ENCODE data around the gene BMPR1A. TPM values are rescaled to one million over a fixed set of nuclear protein-coding genes. Genes with fewer than 3 reads are reported as not detected.

Gene BMPR1A
- total RNA-seq, 3 donors from 2014 or later = 49.8 to 87.2 (median 57.4) TPM

- Histone ChIP-seq H3K9me3 (no peaks in the 10 kb centered on the region), H3K36me3 (no peaks in the 10 kb centered on the region), H3K4me3 (no peak overlapping the region), H3K4me1 (no peaks in the 10 kb centered on the region), H3K27ac (no peak overlapping the region), H3K27me3 (no peaks in the 10 kb centered on the region)
- intact Hi-C loops (cut with DNase I; ENCODE audit: low total_unique reads) = no loop called here
- DNase-seq (ENCODE audit: low spot score in 2 of 2) = no peak
- TF ChIP-seq CTCF (IDR thresholded peaks at IDR 0.05) (no peak), POLR2AphosphoS5 (IDR thresholded peaks at IDR 0.05) (no peak), POLR2A (IDR thresholded peaks at IDR 0.05) (no peak)
These were observed 142.7 kb downstream of the BMPR1A start for GRCh38 chr10:86899132-86899531.

GRCh38 chr10:86899670-86900276 is 143.4 kb downstream of the BMPR1A start:
- no peaks in the 10 kb centered on the region for H3K9me3 ChIP-seq
- intact Hi-C loops (cut with DNase I; ENCODE audit: low total_unique reads) = loop anchor here (10.0 kb wide), 1 partner anchor 215 kb away; no protein-coding TSS in a partner anchor
- H3K4me3 ChIP-seq = no peak overlapping the region
- H3K36me3 ChIP-seq = no peaks in the 10 kb centered on the region
- peak; percentile 56 to 65 for DNase-seq (ENCODE audit: low spot score in 2 of 2)
- H3K27ac ChIP-seq = no peak overlapping the region
- TF ChIP-seq POLR2AphosphoS5 (IDR thresholded peaks at IDR 0.05) (no peak), CTCF (IDR thresholded peaks at IDR 0.05) (peak; percentile 54 to 85 (median 83)), POLR2A (IDR thresholded peaks at IDR 0.05) (no peak)
- no peaks in the 10 kb centered on the region for H3K4me1 ChIP-seq
- H3K27me3 ChIP-seq = no peaks in the 10 kb centered on the region

GRCh38 chr10:86900955-86901354 is 144.5 kb downstream of the BMPR1A start:
- TF ChIP-seq CTCF (IDR thresholded peaks at IDR 0.05) = no peak
- no peak for TF ChIP-seq POLR2A (IDR thresholded peaks at IDR 0.05)
- no peak for TF ChIP-seq POLR2AphosphoS5 (IDR thresholded peaks at IDR 0.05)
- Histone ChIP-seq H3K27me3 (no peaks in the 10 kb centered on the region), H3K4me1 (no peaks in the 10 kb centered on the region), H3K4me3 (no peak overlapping the region), H3K9me3 (no peaks in the 10 kb centered on the region), H3K36me3 (no peaks in the 10 kb centered on the region), H3K27ac (no peak overlapping the region)
- peak in 1 of 2 donors; percentile 53 for DNase-seq (ENCODE audit: low spot score in 2 of 2)
- intact Hi-C loops (cut with DNase I; ENCODE audit: low total_unique reads) = loop anchor here (10.0 kb wide), 1 partner anchor 216 kb away; no protein-coding TSS in a partner anchor

GRCh38 chr10:86904600-86904999 is 148.2 kb downstream of the BMPR1A start:
- H3K4me3 ChIP-seq = no peak overlapping the region

More at GRCh38 chr10:86904600-86904999, 148.2 kb downstream of the BMPR1A start:
- H3K9me3 ChIP-seq = no peaks in the 10 kb centered on the region
- H3K4me1 ChIP-seq = no peaks in the 10 kb centered on the region
- intact Hi-C loops (cut with DNase I; ENCODE audit: low total_unique reads) = loop anchor here (10.0 kb wide), 1 partner anchor 220 kb away; no protein-coding TSS in a partner anchor
- no peak overlapping the region for H3K27ac ChIP-seq
- DNase-seq (ENCODE audit: low spot score in 2 of 2) = no peak
- TF ChIP-seq POLR2A (IDR thresholded peaks at IDR 0.05) (no peak), CTCF (IDR thresholded peaks at IDR 0.05) (no peak), POLR2AphosphoS5 (IDR thresholded peaks at IDR 0.05) (no peak)
- no peaks in the 10 kb centered on the region for H3K27me3 ChIP-seq
- no peaks in the 10 kb centered on the region for H3K36me3 ChIP-seq
